MM.1S (cell line): ENCODE results near the gene OVCH1.

Experiments
- EZH2 ChIP-seq: fragments of 300-600 bp; sonication (generic); optimal IDR thresholded peaks from 2 replicates; pipeline ENCODE3; 2017; ENCODE audit warnings: low read depth, mild to moderate bottlenecking, antibody characterized with exemption, low read length, mixed read lengths
- TF ChIP-seq, protein P1 (sequence below): fragments of 300-600 bp; sonication (generic); IDR thresholded peaks from 2 replicates; pipeline ENCODE4 v1.5.1; 2016; ENCODE audit warnings: antibody characterized with exemption, low read length, mixed read lengths

DNA sequence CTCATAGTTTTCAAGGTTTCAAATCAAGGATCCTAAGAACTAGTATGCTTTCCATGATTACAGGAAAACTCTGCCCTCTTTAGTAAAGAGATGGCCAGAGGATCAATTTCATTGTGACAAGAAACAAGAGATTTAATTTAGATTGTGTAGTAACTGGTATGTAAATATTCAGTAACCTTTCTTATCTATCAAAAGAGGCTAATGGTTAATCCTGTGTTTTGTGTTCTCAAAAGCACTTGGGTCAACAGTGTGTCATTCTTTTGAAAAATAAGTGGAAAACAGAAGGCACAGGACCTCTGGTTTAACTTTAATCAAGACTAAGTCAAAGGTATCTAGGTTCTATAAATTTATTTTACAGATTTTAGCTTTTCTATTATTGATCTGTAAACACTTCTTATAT lies 59.9 kb downstream of the OVCH1 start:
- TF ChIP-seq, protein P1, sequence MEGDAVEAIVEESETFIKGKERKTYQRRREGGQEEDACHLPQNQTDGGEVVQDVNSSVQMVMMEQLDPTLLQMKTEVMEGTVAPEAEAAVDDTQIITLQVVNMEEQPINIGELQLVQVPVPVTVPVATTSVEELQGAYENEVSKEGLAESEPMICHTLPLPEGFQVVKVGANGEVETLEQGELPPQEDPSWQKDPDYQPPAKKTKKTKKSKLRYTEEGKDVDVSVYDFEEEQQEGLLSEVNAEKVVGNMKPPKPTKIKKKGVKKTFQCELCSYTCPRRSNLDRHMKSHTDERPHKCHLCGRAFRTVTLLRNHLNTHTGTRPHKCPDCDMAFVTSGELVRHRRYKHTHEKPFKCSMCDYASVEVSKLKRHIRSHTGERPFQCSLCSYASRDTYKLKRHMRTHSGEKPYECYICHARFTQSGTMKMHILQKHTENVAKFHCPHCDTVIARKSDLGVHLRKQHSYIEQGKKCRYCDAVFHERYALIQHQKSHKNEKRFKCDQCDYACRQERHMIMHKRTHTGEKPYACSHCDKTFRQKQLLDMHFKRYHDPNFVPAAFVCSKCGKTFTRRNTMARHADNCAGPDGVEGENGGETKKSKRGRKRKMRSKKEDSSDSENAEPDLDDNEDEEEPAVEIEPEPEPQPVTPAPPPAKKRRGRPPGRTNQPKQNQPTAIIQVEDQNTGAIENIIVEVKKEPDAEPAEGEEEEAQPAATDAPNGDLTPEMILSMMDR = no peak
- TF ChIP-seq EZH2 = no peak
